Measurements from ENCODE around the gene METRN.

The METRN gene

DNA sequence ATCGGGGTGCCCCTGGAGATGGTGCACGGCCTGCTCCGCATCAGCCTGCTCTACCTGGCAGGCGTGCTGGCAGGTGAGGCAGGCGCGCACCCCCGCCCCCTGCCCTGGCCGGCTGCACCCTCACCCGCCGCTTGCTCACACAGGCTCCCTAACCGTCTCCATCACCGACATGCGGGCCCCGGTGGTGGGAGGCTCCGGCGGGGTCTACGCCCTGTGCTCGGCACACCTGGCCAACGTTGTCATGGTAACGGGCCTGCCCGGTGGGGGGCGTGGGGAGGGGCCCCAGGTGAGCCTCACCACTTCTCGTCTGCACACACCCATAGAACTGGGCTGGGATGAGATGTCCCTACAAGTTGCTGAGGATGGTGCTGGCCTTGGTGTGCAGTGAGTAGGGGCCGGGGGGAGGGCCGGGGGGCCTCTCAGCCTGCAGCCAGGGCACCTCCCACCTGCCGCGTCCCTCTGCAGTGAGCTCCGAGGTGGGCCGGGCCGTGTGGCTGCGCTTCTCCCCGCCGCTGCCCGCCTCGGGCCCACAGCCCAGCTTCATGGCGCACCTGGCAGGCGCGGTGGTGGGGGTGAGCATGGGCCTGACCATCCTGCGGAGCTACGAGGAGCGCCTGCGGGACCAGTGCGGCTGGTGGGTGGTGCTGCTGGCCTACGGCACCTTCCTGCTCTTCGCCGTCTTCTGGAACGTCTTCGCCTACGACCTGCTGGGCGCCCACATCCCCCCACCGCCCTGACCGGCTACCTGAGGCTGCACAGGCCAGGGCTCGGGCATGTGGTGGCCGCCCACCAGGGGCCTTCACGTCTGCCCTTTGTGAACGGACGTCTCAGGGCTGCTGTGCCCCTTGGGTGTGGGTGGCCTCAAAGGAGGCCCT lies 37.4 kb upstream of the METRN start:
- no peak for DNase-seq (ENCODE audit: low read depth)

- DNase-seq (ENCODE audit: low read depth): no peak
These were observed 36.6 kb upstream of the METRN start for GRCh38 chr16:678209-678857.

GRCh38 chr16:678858-679813 lies 35.8 kb upstream of the METRN start:
- peak; percentile 35 for DNase-seq (ENCODE audit: low read depth)

GRCh38 chr16:679814-680624 lies 34.9 kb upstream of the METRN start, which contains the start of gene STUB1:
Gene STUB1 (plus strand): TSS chr16:680410. CDS start chr16:680526, 116 bp downstream.
- DNase-seq (ENCODE audit: low read depth): peak; percentile 84

GRCh38 chr16:680625-680945 lies 34.3 kb upstream of the METRN start:
- DNase-seq (ENCODE audit: low read depth): no peak

GRCh38 chr16:680967-681745 lies 33.8 kb upstream of the METRN start:
- no peak for DNase-seq (ENCODE audit: low read depth)

DNA sequence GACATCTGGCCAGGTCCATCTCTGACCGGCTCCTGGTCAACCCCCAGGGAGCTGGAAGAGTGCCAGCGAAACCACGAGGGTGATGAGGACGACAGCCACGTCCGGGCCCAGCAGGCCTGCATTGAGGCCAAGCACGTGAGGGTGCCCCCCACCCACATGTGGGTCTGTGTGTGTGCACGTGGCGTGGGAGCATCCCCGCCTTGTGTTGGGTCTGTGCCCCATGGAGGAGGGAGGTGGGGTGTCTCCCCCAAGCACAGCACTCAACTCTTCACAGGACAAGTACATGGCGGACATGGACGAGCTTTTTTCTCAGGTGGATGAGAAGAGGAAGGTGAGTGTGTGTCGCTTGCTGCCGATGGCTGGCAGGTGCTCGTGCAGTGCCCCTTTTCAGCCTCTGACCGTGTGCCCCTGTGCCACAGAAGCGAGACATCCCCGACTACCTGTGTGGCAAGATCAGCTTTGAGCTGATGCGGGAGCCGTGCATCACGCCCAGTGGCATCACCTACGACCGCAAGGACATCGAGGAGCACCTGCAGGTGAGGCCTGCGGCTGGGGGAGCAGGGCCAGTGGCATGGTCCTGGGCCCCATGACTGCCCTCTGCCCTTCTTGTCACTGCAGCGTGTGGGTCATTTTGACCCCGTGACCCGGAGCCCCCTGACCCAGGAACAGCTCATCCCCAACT lies 33.0 kb upstream of the METRN start:
- no peak for DNase-seq (ENCODE audit: low read depth)

DNA sequence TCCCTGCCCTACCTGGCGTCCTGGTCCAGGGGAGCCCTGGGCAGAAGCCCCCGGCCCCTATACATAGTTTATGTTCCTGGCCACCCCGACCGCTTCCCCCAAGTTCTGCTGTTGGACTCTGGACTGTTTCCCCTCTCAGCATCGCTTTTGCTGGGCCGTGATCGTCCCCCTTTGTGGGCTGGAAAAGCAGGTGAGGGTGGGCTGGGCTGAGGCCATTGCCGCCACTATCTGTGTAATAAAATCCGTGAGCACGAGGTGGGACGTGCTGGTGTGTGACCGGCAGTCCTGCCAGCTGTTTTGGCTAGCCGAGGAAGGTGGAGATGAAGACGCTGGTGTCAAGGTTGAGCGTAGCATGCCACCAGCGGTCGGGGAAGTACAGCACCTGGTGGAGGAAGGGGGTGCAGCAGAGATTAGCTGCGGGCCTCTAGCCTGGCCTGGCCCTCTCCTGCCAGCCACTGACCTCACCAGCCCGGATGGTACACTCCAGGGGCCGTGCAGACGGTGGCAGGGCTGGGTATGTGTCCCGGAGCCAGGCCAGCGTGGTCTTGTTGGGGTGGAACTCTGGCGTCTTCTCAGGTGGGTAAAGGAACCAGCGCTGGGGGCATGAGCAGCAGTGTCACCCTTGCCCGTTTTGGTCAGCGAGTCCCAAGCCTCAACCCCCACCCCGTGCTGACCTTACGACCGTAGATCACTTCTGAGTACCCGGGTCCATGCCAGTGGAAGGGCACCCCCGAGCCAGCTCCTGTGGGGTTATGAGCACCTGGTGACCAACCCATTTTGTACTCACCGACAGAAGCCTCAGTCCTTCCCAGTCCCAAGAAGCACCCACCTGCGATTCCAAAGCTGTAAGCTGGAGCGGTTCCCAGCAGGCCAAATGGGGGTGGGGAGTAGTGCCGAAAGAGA lies 32.2 kb upstream of the METRN start:
- DNase-seq (ENCODE audit: low read depth): no peak

- DNase-seq (ENCODE audit: low read depth): no peak
These were observed 31.4 kb upstream of the METRN start for GRCh38 chr16:683396-684070.

DNA sequence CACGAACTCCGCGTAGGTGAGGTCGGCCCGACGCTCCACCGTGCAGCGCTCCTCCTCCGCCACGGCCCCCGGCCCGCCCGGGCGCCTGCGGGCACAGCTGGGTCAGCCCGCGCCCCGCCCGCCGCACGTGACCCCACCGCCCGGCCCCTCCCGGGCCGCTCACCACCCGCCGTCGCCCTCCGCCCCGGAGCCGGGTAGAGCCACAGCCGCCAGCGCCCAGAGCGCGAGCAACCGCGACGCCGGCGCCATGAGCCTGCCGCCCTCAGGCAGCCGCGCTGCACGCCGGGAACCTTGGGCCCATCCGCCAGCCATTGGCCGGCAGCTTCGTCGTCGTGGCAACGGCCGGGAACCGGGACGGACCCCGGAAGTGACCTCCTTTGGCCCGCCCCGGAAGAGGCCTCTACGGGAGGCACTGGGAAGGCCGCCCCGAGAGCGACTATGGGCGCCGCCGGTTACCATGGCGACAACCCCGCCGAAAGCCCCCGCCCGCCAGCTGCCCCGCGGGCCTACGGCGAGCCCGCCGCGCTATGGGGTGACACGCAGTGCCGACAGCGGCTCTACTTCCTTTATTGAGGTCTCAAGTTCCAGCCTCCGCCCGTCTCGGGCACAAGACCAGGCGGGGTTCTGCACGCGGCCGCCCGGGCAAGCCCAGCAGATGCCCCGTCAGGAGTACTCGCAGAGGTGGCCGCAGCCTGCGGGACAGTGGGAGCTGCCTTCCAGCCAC lies 30.7 kb upstream of the METRN start, which contains the start of gene JMJD8:
JMJD8 (minus strand) TSS at position 264 of the 724 bp plus-strand sequence; CDS start at position 249, 15 bp downstream.
- peak; percentile 97 for DNase-seq (ENCODE audit: low read depth)

- DNase-seq (ENCODE audit: low read depth): no peak
These were observed 29.8 kb upstream of the METRN start for GRCh38 chr16:684961-685696.

GRCh38 chr16:685967-686366 lies 29.0 kb upstream of the METRN start:
- no peak for DNase-seq (ENCODE audit: low read depth)

- no peak for DNase-seq (ENCODE audit: low read depth)
These were observed 28.3 kb upstream of the METRN start for GRCh38 chr16:686459-687260.

DNA sequence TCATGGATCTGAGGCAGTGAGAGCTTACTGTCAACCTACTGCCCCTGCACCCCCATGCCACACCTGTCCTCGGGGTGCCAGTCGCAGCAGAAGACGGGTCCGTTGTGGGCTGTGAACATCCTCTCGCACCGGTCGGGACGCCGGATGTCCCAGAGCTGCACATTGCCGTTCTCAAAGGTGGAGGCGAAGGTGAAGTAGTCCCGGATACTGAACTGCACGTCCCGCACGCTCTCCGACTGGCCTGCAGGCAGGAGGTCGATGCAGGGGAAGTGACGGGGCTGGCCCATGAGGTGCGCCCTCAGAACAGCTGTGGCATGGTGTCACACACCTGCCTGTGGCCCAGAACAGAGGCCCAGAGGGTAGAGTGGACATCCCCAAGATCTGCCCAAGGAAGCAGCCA lies 27.4 kb upstream of the METRN start:
- DNase-seq (ENCODE audit: low read depth): no peak

- no peak for DNase-seq (ENCODE audit: low read depth)
These were observed 25.6 kb upstream of the METRN start for GRCh38 chr16:689175-689897.

Measured in stimulated activated CD8-positive, alpha-beta memory T cell treated with anti-CD3 and anti-CD28 coated beads, Interleukin-12 subunit alpha, Interleukin-12 subunit beta, amount 100 ng/mL, for 4 hours (primary cell).